Measurements from ENCODE around the gene TBC1D17. TPM values are rescaled to one million over a fixed set of nuclear protein-coding genes. Genes with fewer than 3 reads are reported as not detected.

Gene TBC1D17
- total and polyA plus RNA-seq, 10 of the 15 experiments (the other 5 are each of a cell fraction or from before 2014, with no cell fraction given), result 0.42 to 20.4 (median 11.2) TPM

DNA sequence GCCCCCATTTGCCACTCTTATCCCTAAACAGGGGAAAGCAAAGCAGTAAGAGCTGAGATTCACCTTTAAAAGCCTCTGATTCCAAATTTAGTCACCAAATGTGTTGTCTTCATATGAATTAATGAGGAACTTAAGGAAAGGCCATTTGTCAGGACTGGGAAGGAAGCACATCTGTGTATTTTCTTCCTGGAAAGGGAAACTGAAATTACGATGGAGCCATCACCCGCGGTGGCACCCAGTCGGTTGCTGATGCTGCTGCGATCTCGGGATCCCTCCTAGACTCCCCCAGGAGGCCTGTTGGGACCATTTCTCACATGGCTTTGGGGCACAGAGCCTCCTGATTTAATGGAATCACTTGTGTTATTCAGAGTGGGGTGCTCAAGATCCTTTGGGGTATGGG, 26.6 kb downstream of the TBC1D17 start:
- no peak for TF ChIP-seq TCF3 (IDR thresholded peaks at IDR 0.05; ENCODE audit: borderline replicate concordance, insufficient read depth, low read depth, low read length)
- TF ChIP-seq RBBP5 (conservative IDR thresholded peaks at IDR 0.05), result no peak
- TF ChIP-seq SPI1 (IDR thresholded peaks at IDR 0.05; ENCODE audit: borderline replicate concordance, insufficient read depth, low read depth, low read length), result no peak
- TF ChIP-seq GABPA (IDR thresholded peaks at IDR 0.05; ENCODE audit: low read depth), result no peak
- TF ChIP-seq, protein P1, sequence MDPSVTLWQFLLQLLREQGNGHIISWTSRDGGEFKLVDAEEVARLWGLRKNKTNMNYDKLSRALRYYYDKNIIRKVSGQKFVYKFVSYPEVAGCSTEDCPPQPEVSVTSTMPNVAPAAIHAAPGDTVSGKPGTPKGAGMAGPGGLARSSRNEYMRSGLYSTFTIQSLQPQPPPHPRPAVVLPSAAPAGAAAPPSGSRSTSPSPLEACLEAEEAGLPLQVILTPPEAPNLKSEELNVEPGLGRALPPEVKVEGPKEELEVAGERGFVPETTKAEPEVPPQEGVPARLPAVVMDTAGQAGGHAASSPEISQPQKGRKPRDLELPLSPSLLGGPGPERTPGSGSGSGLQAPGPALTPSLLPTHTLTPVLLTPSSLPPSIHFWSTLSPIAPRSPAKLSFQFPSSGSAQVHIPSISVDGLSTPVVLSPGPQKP (IDR thresholded peaks at IDR 0.05; ENCODE audit: low read depth, low read length), result no peak
- TF ChIP-seq ETV6 (conservative IDR thresholded peaks at IDR 0.05 in 1 of 2, IDR thresholded peaks at IDR 0.05 in 1 of 2; ENCODE audit: borderline replicate concordance in 1 of 2, low read depth in 1 of 2), result no peak
- no peak for TF ChIP-seq HCFC1 (IDR thresholded peaks at IDR 0.05; ENCODE audit: low read length)
- no peak for TF ChIP-seq TAF1 (IDR thresholded peaks at IDR 0.05; ENCODE audit: borderline replicate concordance, low read depth, low read length)
- TF ChIP-seq, protein P2, sequence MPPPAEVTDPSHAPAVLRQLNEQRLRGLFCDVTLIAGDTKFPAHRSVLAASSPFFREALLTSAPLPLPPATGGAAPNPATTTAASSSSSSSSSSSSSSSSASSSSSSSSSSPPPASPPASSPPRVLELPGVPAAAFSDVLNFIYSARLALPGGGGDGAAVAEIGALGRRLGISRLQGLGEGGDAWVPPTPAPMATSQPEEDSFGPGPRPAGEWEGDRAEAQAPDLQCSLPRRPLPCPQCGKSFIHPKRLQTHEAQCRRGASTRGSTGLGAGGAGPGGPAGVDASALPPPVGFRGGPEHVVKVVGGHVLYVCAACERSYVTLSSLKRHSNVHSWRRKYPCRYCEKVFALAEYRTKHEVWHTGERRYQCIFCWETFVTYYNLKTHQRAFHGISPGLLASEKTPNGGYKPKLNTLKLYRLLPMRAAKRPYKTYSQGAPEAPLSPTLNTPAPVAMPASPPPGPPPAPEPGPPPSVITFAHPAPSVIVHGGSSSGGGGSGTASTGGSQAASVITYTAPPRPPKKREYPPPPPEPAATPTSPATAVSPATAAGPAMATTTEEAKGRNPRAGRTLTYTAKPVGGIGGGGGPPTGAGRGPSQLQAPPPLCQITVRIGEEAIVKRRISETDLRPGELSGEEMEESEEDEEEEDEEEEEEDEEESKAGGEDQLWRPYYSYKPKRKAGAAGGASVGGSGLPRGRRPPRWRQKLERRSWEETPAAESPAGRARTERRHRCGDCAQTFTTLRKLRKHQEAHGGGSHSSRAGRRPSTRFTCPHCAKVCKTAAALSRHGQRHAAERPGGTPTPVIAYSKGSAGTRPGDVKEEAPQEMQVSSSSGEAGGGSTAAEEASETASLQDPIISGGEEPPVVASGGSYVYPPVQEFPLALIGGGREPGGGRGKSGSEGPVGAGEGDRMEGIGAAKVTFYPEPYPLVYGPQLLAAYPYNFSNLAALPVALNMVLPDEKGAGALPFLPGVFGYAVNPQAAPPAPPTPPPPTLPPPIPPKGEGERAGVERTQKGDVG (CRISPR knock-in tag; IDR thresholded peaks at IDR 0.05), result no peak
- TF ChIP-seq SUZ12 (IDR thresholded peaks at IDR 0.05; ENCODE audit: unreplicated experiment), result no peak
- TF ChIP-seq BMI1 (IDR thresholded peaks at IDR 0.05; ENCODE audit: borderline replicate concordance), result no peak
- ChIA-PET RAD21 (ENCODE audit: unreplicated experiment) (no interaction called here), SMC1A (ENCODE audit: uncharacterized antibody, unreplicated experiment) (interaction anchor here (1.5 kb wide), 1 partner anchor 9 kb away, joined by 6 read pairs; no protein-coding TSS in a partner anchor), CTCF (no interaction called here), POLR2A (interaction anchor here (0.9 to 1.1 kb wide), 2 partner anchors 9 to 12 kb away, joined by 3 read pairs; no protein-coding TSS in a partner anchor)
- Histone ChIP-seq H3K27ac (ENCODE audit: control insufficient read depth, insufficient read depth) (peak overlapping the region; percentile 57), H3K27me3 (replicated peaks in 1 of 2; ENCODE audit: control insufficient read depth in 2 of 2, insufficient read depth in 2 of 2, low read length in 1 of 2) (no peaks in the 10 kb centered on the region), H3K9me3 (replicated peaks; ENCODE audit: control insufficient read depth, insufficient read depth, low read length) (no peaks in the 10 kb centered on the region; the same call in 2 of the 3 replicates), H3K4me2 (ENCODE audit: control insufficient read depth, insufficient read depth) (peak overlapping the region; percentile 62), H3K4me1 (ENCODE audit: control insufficient read depth, insufficient read depth, low read length) (peaks cover 62% of the 10 kb centered on the region), H4K20me1 (ENCODE audit: control insufficient read depth, insufficient read depth) (peaks cover 3% of the 10 kb centered on the region; the same call in 1 of the 2 replicates), H3K36me3 (ENCODE audit: control insufficient read depth in 2 of 2, insufficient read depth in 2 of 2, low read length in 1 of 2) (peaks cover 6 to 14% of the 10 kb centered on the region in 2 experiments; a peak in 3 of 4 replicates), H2AFZ (ENCODE audit: control insufficient read depth, low read depth, low read length) (peak overlapping the region; percentile 57; the same call in 1 of the 2 replicates), H3K4me3 (no peak overlapping the region), H3K9ac (ENCODE audit: control insufficient read depth, insufficient read depth, low read length) (peak overlapping the region; percentile 18), H3K79me2 (ENCODE audit: control insufficient read depth, insufficient read depth, low read length) (peaks cover 21% of the 10 kb centered on the region)
- in situ Hi-C loops (cut with MboI), result no loop called here
- FAIRE-seq, result no peak
- BruUV-seq (replicated peaks), result no TSS peak
- intact Hi-C loops (cut with micrococcal nuclease; ENCODE audit: unreplicated experiment), result no loop called here
- 33% methylated on average over 6 of the region's 6 CpGs for WGBS (ENCODE audit: insufficient coverage, insufficient replicate concordance, low lambda C conversion rate, missing lambda C conversion rate)
- no peak for ATAC-seq
- no peak for DNase-seq (ENCODE audit: low read depth, low spot score)
